Fibroblast of lung (primary cell): ENCODE measurements around the gene KIF6.

Experiments
- EZH2 ChIP-seq: IDR thresholded peaks from 2 replicates; pipeline ENCODE4 v1.5.1; 2012; ENCODE audit warnings: low read length, control low read depth, mild to moderate bottlenecking; ENCODE audit errors: missing control alignments
- TF ChIP-seq, protein P1 (sequence below), 2 donors: IDR thresholded peaks in 1 of 2; conservative IDR thresholded peaks in 1 of 2; 1 replicate in 1 of 2; 2 replicates in 1 of 2; pipeline ENCODE4 v1.5.1; 2011 to 2012; ENCODE audit warnings: low read length in 2 of 2, control low read depth in 1 of 2, inconsistent platforms in 1 of 2, low read depth in 1 of 2, mild to moderate bottlenecking in 1 of 2

DNA sequence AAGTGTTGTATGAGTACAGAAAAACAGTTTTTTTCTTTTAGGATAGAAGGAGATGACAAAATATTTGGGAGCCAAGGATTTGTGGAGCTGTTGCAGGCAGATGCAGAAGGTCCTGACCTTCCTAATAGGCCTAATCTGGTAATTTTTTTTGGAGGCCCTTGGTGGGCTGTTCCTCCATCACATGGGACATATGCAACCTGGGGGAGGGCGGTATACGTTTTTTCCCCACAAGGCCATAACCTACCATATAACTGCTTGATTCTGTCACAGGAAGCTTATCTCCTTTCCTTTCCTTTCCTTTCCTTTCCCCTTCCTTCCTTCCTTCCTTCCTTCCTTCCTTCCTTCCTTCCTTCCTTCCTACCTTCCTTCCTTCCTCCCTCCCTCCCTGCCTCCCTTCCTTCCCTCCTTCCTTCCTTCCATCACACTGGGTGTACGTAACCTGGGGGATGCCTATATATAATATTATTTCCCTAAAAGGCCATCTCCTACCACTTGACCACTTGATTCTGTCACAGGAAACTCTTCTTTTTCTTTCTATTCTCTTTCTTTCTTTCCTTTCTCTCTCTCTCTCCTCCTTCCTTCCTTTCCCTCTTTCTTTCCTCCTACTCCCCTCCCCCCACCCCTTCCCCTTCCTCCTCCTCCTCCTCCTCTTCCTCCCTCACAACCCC, 217.7 kb downstream of the KIF6 start:
- TF ChIP-seq EZH2: no peak
- TF ChIP-seq, protein P1, sequence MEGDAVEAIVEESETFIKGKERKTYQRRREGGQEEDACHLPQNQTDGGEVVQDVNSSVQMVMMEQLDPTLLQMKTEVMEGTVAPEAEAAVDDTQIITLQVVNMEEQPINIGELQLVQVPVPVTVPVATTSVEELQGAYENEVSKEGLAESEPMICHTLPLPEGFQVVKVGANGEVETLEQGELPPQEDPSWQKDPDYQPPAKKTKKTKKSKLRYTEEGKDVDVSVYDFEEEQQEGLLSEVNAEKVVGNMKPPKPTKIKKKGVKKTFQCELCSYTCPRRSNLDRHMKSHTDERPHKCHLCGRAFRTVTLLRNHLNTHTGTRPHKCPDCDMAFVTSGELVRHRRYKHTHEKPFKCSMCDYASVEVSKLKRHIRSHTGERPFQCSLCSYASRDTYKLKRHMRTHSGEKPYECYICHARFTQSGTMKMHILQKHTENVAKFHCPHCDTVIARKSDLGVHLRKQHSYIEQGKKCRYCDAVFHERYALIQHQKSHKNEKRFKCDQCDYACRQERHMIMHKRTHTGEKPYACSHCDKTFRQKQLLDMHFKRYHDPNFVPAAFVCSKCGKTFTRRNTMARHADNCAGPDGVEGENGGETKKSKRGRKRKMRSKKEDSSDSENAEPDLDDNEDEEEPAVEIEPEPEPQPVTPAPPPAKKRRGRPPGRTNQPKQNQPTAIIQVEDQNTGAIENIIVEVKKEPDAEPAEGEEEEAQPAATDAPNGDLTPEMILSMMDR (conservative IDR thresholded peaks at IDR 0.05 in 1 of 2, IDR thresholded peaks at IDR 0.05 in 1 of 2; ENCODE audit: low read depth in 1 of 2, low read length in 2 of 2): no peak
